22Rv1 (cell line): ENCODE measurements around the gene SNAP23.

Experiments
- ZFX ChIP-seq: fragments of 450-650 bp; IDR thresholded peaks from 2 replicates; pipeline ENCODE4 v1.6.1; 2017; ENCODE audit warnings: antibody characterized with exemption, borderline replicate concordance
- TF ChIP-seq, protein P1 (sequence below): fragments of 450-650 bp; IDR thresholded peaks from 2 replicates; pipeline ENCODE4 v1.5.1; 2017; ENCODE audit warnings: mild to moderate bottlenecking

DNA sequence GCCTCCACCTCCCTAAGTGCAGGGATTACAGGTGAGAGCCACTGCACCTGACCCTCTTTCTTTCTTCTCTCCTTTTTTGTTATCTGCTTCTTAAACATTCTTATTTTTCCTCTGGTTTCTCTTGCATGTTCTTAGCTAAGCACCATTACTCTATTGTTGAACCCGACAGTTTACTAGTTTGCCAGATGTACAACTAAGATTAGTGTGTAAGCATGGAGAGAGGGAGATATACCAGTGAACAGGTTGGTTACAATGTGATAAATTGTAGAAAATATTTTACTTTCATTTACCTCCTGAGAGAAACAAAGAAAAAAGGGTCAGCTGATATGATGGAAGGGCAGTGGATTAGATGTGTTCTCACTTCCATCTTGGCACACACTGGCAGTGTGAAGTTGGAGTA is 58.1 kb downstream of the SNAP23 start:
- TF ChIP-seq, protein P1, sequence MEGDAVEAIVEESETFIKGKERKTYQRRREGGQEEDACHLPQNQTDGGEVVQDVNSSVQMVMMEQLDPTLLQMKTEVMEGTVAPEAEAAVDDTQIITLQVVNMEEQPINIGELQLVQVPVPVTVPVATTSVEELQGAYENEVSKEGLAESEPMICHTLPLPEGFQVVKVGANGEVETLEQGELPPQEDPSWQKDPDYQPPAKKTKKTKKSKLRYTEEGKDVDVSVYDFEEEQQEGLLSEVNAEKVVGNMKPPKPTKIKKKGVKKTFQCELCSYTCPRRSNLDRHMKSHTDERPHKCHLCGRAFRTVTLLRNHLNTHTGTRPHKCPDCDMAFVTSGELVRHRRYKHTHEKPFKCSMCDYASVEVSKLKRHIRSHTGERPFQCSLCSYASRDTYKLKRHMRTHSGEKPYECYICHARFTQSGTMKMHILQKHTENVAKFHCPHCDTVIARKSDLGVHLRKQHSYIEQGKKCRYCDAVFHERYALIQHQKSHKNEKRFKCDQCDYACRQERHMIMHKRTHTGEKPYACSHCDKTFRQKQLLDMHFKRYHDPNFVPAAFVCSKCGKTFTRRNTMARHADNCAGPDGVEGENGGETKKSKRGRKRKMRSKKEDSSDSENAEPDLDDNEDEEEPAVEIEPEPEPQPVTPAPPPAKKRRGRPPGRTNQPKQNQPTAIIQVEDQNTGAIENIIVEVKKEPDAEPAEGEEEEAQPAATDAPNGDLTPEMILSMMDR = no peak
- no peak for TF ChIP-seq ZFX
